H9 (cell line): ENCODE results near the gene DCC. TPM values are rescaled to one million over a fixed set of nuclear protein-coding genes. Genes with fewer than 3 reads are reported as not detected.

Experiments
- DNase-seq: peaks from one replicate; pipeline ENCODE4 v3.0.0-alpha.2; 2017
- H2AFZ ChIP-seq: one replicate; pipeline ENCODE4 v1.6.1; 2013; ENCODE audit warnings: mild to moderate bottlenecking, low read length, control low read depth, moderate library complexity
- H2AK5ac ChIP-seq: 2 replicates; pipeline ENCODE4 v1.6.1; 2013; ENCODE audit warnings: low read length, control low read depth, mixed read lengths; ENCODE audit not compliant: insufficient read length
- H2BK120ac ChIP-seq: one replicate; pipeline ENCODE4 v1.6.1; 2013; ENCODE audit warnings: low read depth, mild to moderate bottlenecking, low read length, control low read depth, inconsistent platforms; ENCODE audit not compliant: poor library complexity, severe bottlenecking
- H2BK12ac ChIP-seq: 2 replicates; pipeline ENCODE4 v1.6.1; 2013; ENCODE audit warnings: low read length, control low read depth, mixed read lengths, low read depth; ENCODE audit not compliant: insufficient read length
- H2BK15ac ChIP-seq: 2 replicates; pipeline ENCODE4 v1.6.1; 2013; ENCODE audit warnings: low read depth, low read length, control low read depth
- H2BK20ac ChIP-seq: one replicate; pipeline ENCODE4 v1.6.1; 2013; ENCODE audit warnings: low read depth, mild to moderate bottlenecking, low read length, control low read depth, inconsistent platforms; ENCODE audit not compliant: poor library complexity, severe bottlenecking
- H2BK5ac ChIP-seq: 2 replicates; pipeline ENCODE4 v1.6.1; 2013; ENCODE audit warnings: low read length, control low read depth, mixed read lengths; ENCODE audit not compliant: insufficient read length
- H3K14ac ChIP-seq: 2 replicates; pipeline ENCODE4 v1.6.1; 2013; ENCODE audit warnings: low read length, control low read depth; ENCODE audit not compliant: insufficient read depth
- H3K18ac ChIP-seq: 2 replicates; pipeline ENCODE4 v1.6.1; 2013; ENCODE audit warnings: low read depth, mild to moderate bottlenecking, mixed read lengths, low read length, control low read depth; ENCODE audit not compliant: insufficient read length
- H3K23ac ChIP-seq: 2 replicates; pipeline ENCODE4 v1.6.1; 2013; ENCODE audit warnings: low read length, control low read depth, mixed read lengths, low read depth; ENCODE audit not compliant: insufficient read length
- H3K23me2 ChIP-seq: 2 replicates; pipeline ENCODE4 v1.6.1; 2013; ENCODE audit warnings: low read depth, mild to moderate bottlenecking, mixed read lengths, low read length, control low read depth; ENCODE audit not compliant: insufficient read length, poor library complexity, severe bottlenecking
- H3K27ac ChIP-seq: 2 replicates; pipeline ENCODE4 v1.5.1; 2013; ENCODE audit warnings: low read length, control low read depth, mixed read lengths, low read depth; ENCODE audit not compliant: insufficient read length
- H3K27me3 ChIP-seq: 2 replicates; pipeline ENCODE4 v1.6.1; 2013; ENCODE audit warnings: low read length, control low read depth, inconsistent platforms; ENCODE audit not compliant: insufficient read depth
- H3K4ac ChIP-seq: 2 replicates; pipeline ENCODE4 v1.6.1; 2013; ENCODE audit warnings: low read depth, mild to moderate bottlenecking, control low read depth, inconsistent platforms, low read length, moderate library complexity
- H3K4me1 ChIP-seq: 2 replicates; pipeline ENCODE4 v1.6.1; 2013; ENCODE audit warnings: low read length, control low read depth, inconsistent platforms; ENCODE audit not compliant: insufficient read depth
- H3K4me2 ChIP-seq: 2 replicates; pipeline ENCODE4 v1.6.1; 2013; ENCODE audit warnings: low read length, control low read depth, mixed read lengths; ENCODE audit not compliant: insufficient read length, insufficient read depth
- H3K56ac ChIP-seq: 2 replicates; pipeline ENCODE4 v1.6.1; 2013; ENCODE audit warnings: low read depth, mild to moderate bottlenecking, mixed read lengths, low read length, control low read depth; ENCODE audit not compliant: insufficient read length
- H3K79me1 ChIP-seq: 2 replicates; pipeline ENCODE4 v1.6.1; 2013; ENCODE audit warnings: low read depth, mild to moderate bottlenecking, moderate library complexity, low read length, control low read depth, inconsistent platforms; ENCODE audit not compliant: insufficient read depth, poor library complexity, severe bottlenecking
- H3K79me2 ChIP-seq: 2 replicates; pipeline ENCODE4 v1.6.1; 2013; ENCODE audit warnings: low read length, control low read depth, inconsistent platforms; ENCODE audit not compliant: insufficient read depth
- H3K9ac ChIP-seq: 2 replicates; pipeline ENCODE4 v1.6.1; 2013; ENCODE audit warnings: low read length, control low read depth, mixed read lengths; ENCODE audit not compliant: insufficient read length; ENCODE audit errors: extremely low read depth
- H3K9me3 ChIP-seq: one replicate; pipeline ENCODE4 v1.6.1; 2013; ENCODE audit warnings: low read depth, low read length, inconsistent platforms; ENCODE audit not compliant: control insufficient read depth
- H3T11ph ChIP-seq: one replicate; pipeline ENCODE4 v1.6.1; 2013; ENCODE audit warnings: mild to moderate bottlenecking, low read length, control low read depth, inconsistent platforms
- H4K20me1 ChIP-seq: one replicate; pipeline ENCODE4 v1.6.1; 2013; ENCODE audit not compliant: control insufficient read depth, insufficient read length, insufficient read depth
- H4K5ac ChIP-seq: 2 replicates; pipeline ENCODE4 v1.6.1; 2013; ENCODE audit warnings: low read depth, mild to moderate bottlenecking, mixed read lengths, low read length, control low read depth; ENCODE audit not compliant: insufficient read length
- H4K8ac ChIP-seq: replicated peaks from 2 replicates; pipeline ENCODE4 v1.6.1; 2013; ENCODE audit warnings: low read length, control low read depth, mixed read lengths, low read depth; ENCODE audit not compliant: insufficient read length
- H4K91ac ChIP-seq: 2 replicates; pipeline ENCODE4 v1.6.1; 2013; ENCODE audit warnings: low read depth, mild to moderate bottlenecking, moderate library complexity, mixed read lengths, low read length, control low read depth; ENCODE audit not compliant: insufficient read length
- H3K27ac Mint-ChIP-seq, 3 experiments: 2 replicates in 2 of 3; 3 replicates in 1 of 3; pipeline ENCODE4 v1.8.0; 2020 to 2021; ENCODE audit warnings: mixed read lengths in 3 of 3, mild to moderate bottlenecking in 1 of 3, moderate library complexity in 1 of 3
- H3K27me3 Mint-ChIP-seq: 2 replicates; pipeline ENCODE4 v1.8.0; 2021; ENCODE audit warnings: low read depth, mild to moderate bottlenecking, moderate library complexity, mixed read lengths
- H3K36me3 Mint-ChIP-seq, 3 experiments: 2 replicates in 2 of 3; 3 replicates in 1 of 3; pipeline ENCODE4 v1.8.0; 2020 to 2021; ENCODE audit warnings: low read depth in 3 of 3, mixed read lengths in 3 of 3; ENCODE audit not compliant: insufficient read depth in 1 of 3
- H3K4me1 Mint-ChIP-seq, 2 experiments: 2 replicates each; pipeline ENCODE4 v1.8.0; 2020; ENCODE audit warnings: mixed read lengths in 2 of 2
- H3K4me3 Mint-ChIP-seq, 2 experiments: 2 replicates in 1 of 2; 3 replicates in 1 of 2; pipeline ENCODE4 v1.8.0; 2020 to 2021; ENCODE audit warnings: mild to moderate bottlenecking in 2 of 2, mixed read lengths in 2 of 2, moderate library complexity in 1 of 2
- H3K9me3 Mint-ChIP-seq, 2 experiments: 2 replicates in 1 of 2; 3 replicates in 1 of 2; pipeline ENCODE4 v1.8.0; 2020; ENCODE audit warnings: mild to moderate bottlenecking in 2 of 2, mixed read lengths in 2 of 2, moderate library complexity in 1 of 2
- WGBS: extraction: QIAGEN DNeasy Blood & Tissue Kit; methylation state at CpG from one replicate; pipeline ENCODE4 v1.1.7; 2013; ENCODE audit warnings: missing lambda C conversion rate, low lambda C conversion rate, mixed read lengths; ENCODE audit not compliant: insufficient read length; ENCODE audit errors: extremely low coverage; 5-methylcytosine and 5-hydroxymethylcytosine counted together
- total RNA-seq: library from RNA; stranded (reverse); gene quantifications from 2 replicates; pipeline ENCODE4 v1.2.1, GENCODE V29; 2021
- TF ChIP-seq, protein P1 (sequence below): fragments of 200-600 bp; sonication (generic); conservative IDR thresholded peaks from 3 replicates; pipeline ENCODE4 v1.8.0; 2021; ENCODE audit warnings: antibody characterized with exemption, mild to moderate bottlenecking

Gene DCC
- total RNA-seq, 1 experiment from 2014 or later, result 0.35 TPM

DNA sequence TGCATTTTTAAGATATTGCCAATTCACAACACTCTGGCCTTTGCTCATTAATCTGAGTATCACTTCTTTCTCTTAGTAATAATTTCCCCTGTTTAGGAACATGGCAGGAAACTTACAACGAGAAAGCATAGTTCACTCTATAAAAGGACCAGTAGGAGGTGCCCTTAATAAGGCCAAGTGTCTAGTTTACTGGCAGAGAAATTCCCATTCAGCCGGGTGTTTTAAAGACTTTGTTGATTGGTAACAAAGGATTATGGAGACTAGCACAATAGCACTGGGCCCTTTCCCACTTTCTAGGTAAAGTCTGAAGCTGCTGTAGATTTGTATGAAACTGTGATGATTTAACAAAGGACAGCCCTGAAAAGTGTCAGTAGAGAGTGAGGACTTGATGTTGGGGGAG, 3.1 kb downstream of the DCC start:
- Mint-ChIP-seq H3K9me3 (peaks cover 0 to 2% of the 10 kb centered on the region in 2 experiments; a peak in 1 of 5 replicates), H3K4me3 (no peak overlapping the region), H3K27ac (no peak overlapping the region), H3K4me1 (peaks cover 27% of the 10 kb centered on the region in 2 experiments), H3K36me3 (peaks cover 0 to 2% (median 0%) of the 10 kb centered on the region in 3 experiments; a peak in 1 of 7 replicates), H3K27me3 (no peaks in the 10 kb centered on the region)
- no peak overlapping the region for H3K56ac ChIP-seq
- no peak overlapping the region for H3K4ac ChIP-seq
- peaks cover 24% of the 10 kb centered on the region for H3K23me2 ChIP-seq
- H3K9ac ChIP-seq, result no peak overlapping the region
- no peaks in the 10 kb centered on the region for H3K4me1 ChIP-seq
- TF ChIP-seq, protein P1, sequence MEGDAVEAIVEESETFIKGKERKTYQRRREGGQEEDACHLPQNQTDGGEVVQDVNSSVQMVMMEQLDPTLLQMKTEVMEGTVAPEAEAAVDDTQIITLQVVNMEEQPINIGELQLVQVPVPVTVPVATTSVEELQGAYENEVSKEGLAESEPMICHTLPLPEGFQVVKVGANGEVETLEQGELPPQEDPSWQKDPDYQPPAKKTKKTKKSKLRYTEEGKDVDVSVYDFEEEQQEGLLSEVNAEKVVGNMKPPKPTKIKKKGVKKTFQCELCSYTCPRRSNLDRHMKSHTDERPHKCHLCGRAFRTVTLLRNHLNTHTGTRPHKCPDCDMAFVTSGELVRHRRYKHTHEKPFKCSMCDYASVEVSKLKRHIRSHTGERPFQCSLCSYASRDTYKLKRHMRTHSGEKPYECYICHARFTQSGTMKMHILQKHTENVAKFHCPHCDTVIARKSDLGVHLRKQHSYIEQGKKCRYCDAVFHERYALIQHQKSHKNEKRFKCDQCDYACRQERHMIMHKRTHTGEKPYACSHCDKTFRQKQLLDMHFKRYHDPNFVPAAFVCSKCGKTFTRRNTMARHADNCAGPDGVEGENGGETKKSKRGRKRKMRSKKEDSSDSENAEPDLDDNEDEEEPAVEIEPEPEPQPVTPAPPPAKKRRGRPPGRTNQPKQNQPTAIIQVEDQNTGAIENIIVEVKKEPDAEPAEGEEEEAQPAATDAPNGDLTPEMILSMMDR, result peak; percentile 61
- no peaks in the 10 kb centered on the region for H3K9me3 ChIP-seq
- no peak overlapping the region for H2AK5ac ChIP-seq
- peaks cover 26% of the 10 kb centered on the region for H3K27me3 ChIP-seq
- no CpG with 5 or more reads among the region's 2 CpGs for WGBS
- H3K18ac ChIP-seq, result no peak overlapping the region
- H4K20me1 ChIP-seq, result no peaks in the 10 kb centered on the region
- no peak overlapping the region for H4K5ac ChIP-seq
- H2BK20ac ChIP-seq, result no peak overlapping the region
- H3K4me2 ChIP-seq, result no peak overlapping the region
- H4K91ac ChIP-seq, result no peak overlapping the region
- H2BK12ac ChIP-seq, result no peak overlapping the region
- no peak for DNase-seq
- H3K79me2 ChIP-seq, result no peaks in the 10 kb centered on the region
- no peak overlapping the region for H2BK5ac ChIP-seq
- H2BK120ac ChIP-seq, result no peak overlapping the region
- no peak overlapping the region for H3K14ac ChIP-seq
- H3T11ph ChIP-seq, result no peak overlapping the region
- H4K8ac ChIP-seq, result no peak overlapping the region
- no peak overlapping the region for H3K27ac ChIP-seq
- H2BK15ac ChIP-seq, result no peak overlapping the region
- no peak overlapping the region for H3K23ac ChIP-seq
- H3K79me1 ChIP-seq, result no peaks in the 10 kb centered on the region
- H2AFZ ChIP-seq, result no peak overlapping the region
